HepG2 (cell line): Measurements from ENCODE around the gene RBP3. TPM values are rescaled to one million over a fixed set of nuclear protein-coding genes. Genes with fewer than 3 reads are reported as not detected.

Experiments used
- ATF2 ChIP-seq: sonication (generic); formaldehyde crosslinking; IDR thresholded peaks from 2 replicates; pipeline ENCODE4 v1.4.0; 2020; ENCODE audit warnings: missing genetic modification reagents
- BRD4 ChIP-seq: sonication (generic); formaldehyde crosslinking; IDR thresholded peaks from 2 replicates; pipeline ENCODE4 v1.4.0; 2020; ENCODE audit warnings: missing genetic modification reagents
- CENPX ChIP-seq: sonication (generic); formaldehyde crosslinking; IDR thresholded peaks from 2 replicates; pipeline ENCODE4 v1.9.0; 2021; ENCODE audit warnings: mild to moderate bottlenecking, missing genetic modification reagents, moderate library complexity
- CHCHD3 ChIP-seq: sonication (generic); formaldehyde crosslinking; IDR thresholded peaks from 2 replicates; pipeline ENCODE4 v1.8.0; 2022; ENCODE audit warnings: mild to moderate bottlenecking, missing genetic modification reagents, moderate library complexity
- FOSL2 ChIP-seq: sonication (generic); formaldehyde crosslinking; IDR thresholded peaks from 2 replicates; pipeline ENCODE4 v1.4.0; 2020; ENCODE audit warnings: missing genetic modification reagents
- KDM2A ChIP-seq: sonication (generic); formaldehyde crosslinking; IDR thresholded peaks from 2 replicates; pipeline ENCODE4 v1.4.0; 2020; ENCODE audit warnings: low read depth, missing genetic modification reagents, borderline replicate concordance
- MTF1 ChIP-seq: sonication (generic); formaldehyde crosslinking; IDR thresholded peaks from 2 replicates; pipeline ENCODE4 v1.5.0; 2020; ENCODE audit warnings: missing genetic modification reagents
- NFIB ChIP-seq: sonication (generic); formaldehyde crosslinking; IDR thresholded peaks from 2 replicates; pipeline ENCODE4 v1.9.0; 2021; ENCODE audit warnings: missing genetic modification reagents, mild to moderate bottlenecking, borderline replicate concordance
- NR2C2 ChIP-seq: sonication (generic); formaldehyde crosslinking; IDR thresholded peaks from 2 replicates; pipeline ENCODE4 v1.4.0; 2020; ENCODE audit warnings: missing genetic modification reagents, mild to moderate bottlenecking, moderate library complexity, borderline replicate concordance
- POLR2A ChIP-seq, 2 experiments: IDR thresholded peaks; 2 replicates each; pipeline ENCODE4 v1.6.1; 2011; ENCODE audit warnings: low read depth in 2 of 2, low read length in 2 of 2, mild to moderate bottlenecking in 1 of 2, moderate library complexity in 1 of 2; ENCODE audit not compliant: insufficient read depth in 1 of 2
- SMARCE1 ChIP-seq: fragments of 450-650 bp; IDR thresholded peaks from 2 replicates; pipeline ENCODE4 v1.6.1; 2017; ENCODE audit warnings: borderline replicate concordance
- TEAD2 ChIP-seq: sonication (generic); formaldehyde crosslinking; IDR thresholded peaks from 2 replicates; pipeline ENCODE4 v1.9.0; 2021; ENCODE audit warnings: missing genetic modification reagents
- ZIK1 ChIP-seq: sonication (generic); formaldehyde crosslinking; IDR thresholded peaks from 2 replicates; pipeline ENCODE4 v1.5.0; 2020; ENCODE audit warnings: mild to moderate bottlenecking, low read depth, missing genetic modification reagents, borderline replicate concordance
- ZNF501 ChIP-seq: sonication (generic); formaldehyde crosslinking; IDR thresholded peaks from 2 replicates; pipeline ENCODE4 v1.5.1; 2020; ENCODE audit warnings: mild to moderate bottlenecking, moderate library complexity, missing genetic modification reagents
- ZNF564 ChIP-seq: sonication (generic); formaldehyde crosslinking; IDR thresholded peaks from 2 replicates; pipeline ENCODE4 v1.8.1; 2023; ENCODE audit warnings: mild to moderate bottlenecking, missing genetic modification reagents
- ZNF670 ChIP-seq: sonication (generic); formaldehyde crosslinking; IDR thresholded peaks from 2 replicates; pipeline ENCODE4 v1.8.0; 2022; ENCODE audit warnings: mild to moderate bottlenecking, missing genetic modification reagents, borderline replicate concordance
- polyA plus RNA-seq, 8 experiments: library from polyadenylated mRNA; depleted of rRNA in 3 of 8; stranded (reverse) in 7 of 8; unstranded in 1 of 8; fragments of >200 nt; fragmentation: Illumina TruSeq in 4 of 8; extraction: Trizol in 4 of 8; gene quantifications; 2 replicates each; pipeline versions ENCODE4 v1.2.1 to v1.2.3, GENCODE V29; 2011 to 2016; ENCODE audit warnings: low read depth in 4 of 8, missing spikeins in 1 of 8, mixed read lengths in 1 of 8; ENCODE audit not compliant: insufficient read depth in 1 of 8
- total RNA-seq, 5 experiments: library from RNA; depleted of rRNA; stranded (reverse); fragments of >200 nt; fragmentation: Illumina TruSeq; extraction: Trizol; gene quantifications; 2 replicates each; pipeline ENCODE4 v1.2.3, GENCODE V29; 2016; ENCODE audit warnings: low read depth in 1 of 5
- TF ChIP-seq, protein P1 (sequence below): sonication (generic); formaldehyde crosslinking; IDR thresholded peaks from 2 replicates; pipeline ENCODE4 v1.5.1; 2020; ENCODE audit warnings: mild to moderate bottlenecking, missing genetic modification reagents, moderate library complexity
- TF ChIP-seq, protein P2 (sequence below): sonication (generic); formaldehyde crosslinking; conservative IDR thresholded peaks from 2 replicates; pipeline ENCODE4 v1.4.0; 2020; ENCODE audit warnings: missing genetic modification reagents
- TF ChIP-seq, protein P3 (sequence below): sonication (generic); formaldehyde crosslinking; IDR thresholded peaks from 2 replicates; pipeline ENCODE4 v1.4.0; 2020; ENCODE audit warnings: missing genetic modification reagents, borderline replicate concordance

The RBP3 gene
- total and polyA plus RNA-seq, 2 of the 13 experiments (the other 11 are each of a cell fraction or from before 2014, with no cell fraction given), result not detected

- TF ChIP-seq, protein P1, sequence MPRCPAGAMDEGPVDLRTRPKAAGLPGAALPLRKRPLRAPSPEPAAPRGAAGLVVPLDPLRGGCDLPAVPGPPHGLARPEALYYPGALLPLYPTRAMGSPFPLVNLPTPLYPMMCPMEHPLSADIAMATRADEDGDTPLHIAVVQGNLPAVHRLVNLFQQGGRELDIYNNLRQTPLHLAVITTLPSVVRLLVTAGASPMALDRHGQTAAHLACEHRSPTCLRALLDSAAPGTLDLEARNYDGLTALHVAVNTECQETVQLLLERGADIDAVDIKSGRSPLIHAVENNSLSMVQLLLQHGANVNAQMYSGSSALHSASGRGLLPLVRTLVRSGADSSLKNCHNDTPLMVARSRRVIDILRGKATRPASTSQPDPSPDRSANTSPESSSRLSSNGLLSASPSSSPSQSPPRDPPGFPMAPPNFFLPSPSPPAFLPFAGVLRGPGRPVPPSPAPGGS (CRISPR knock-in tag), result no peak
- no peak for TF ChIP-seq TEAD2 (CRISPR knock-in tag)
- no peak for TF ChIP-seq CHCHD3 (CRISPR knock-in tag)
- TF ChIP-seq NFIB (CRISPR knock-in tag), result no peak
- TF ChIP-seq ATF2, result no peak
- TF ChIP-seq FOSL2 (CRISPR knock-in tag), result peak; percentile 44
- TF ChIP-seq ZNF564, result no peak
- no peak for TF ChIP-seq BRD4 (CRISPR knock-in tag)
- TF ChIP-seq NR2C2 (CRISPR knock-in tag), result no peak
- TF ChIP-seq ZNF501 (CRISPR knock-in tag), result 0 out of 2 replicates have a peak, but pooled peaks have one; percentile 34
- no peak for TF ChIP-seq MTF1 (CRISPR knock-in tag)
- TF ChIP-seq ZNF670 (CRISPR knock-in tag), result no peak
- no peak for TF ChIP-seq ZIK1 (CRISPR knock-in tag)
- TF ChIP-seq, protein P2, sequence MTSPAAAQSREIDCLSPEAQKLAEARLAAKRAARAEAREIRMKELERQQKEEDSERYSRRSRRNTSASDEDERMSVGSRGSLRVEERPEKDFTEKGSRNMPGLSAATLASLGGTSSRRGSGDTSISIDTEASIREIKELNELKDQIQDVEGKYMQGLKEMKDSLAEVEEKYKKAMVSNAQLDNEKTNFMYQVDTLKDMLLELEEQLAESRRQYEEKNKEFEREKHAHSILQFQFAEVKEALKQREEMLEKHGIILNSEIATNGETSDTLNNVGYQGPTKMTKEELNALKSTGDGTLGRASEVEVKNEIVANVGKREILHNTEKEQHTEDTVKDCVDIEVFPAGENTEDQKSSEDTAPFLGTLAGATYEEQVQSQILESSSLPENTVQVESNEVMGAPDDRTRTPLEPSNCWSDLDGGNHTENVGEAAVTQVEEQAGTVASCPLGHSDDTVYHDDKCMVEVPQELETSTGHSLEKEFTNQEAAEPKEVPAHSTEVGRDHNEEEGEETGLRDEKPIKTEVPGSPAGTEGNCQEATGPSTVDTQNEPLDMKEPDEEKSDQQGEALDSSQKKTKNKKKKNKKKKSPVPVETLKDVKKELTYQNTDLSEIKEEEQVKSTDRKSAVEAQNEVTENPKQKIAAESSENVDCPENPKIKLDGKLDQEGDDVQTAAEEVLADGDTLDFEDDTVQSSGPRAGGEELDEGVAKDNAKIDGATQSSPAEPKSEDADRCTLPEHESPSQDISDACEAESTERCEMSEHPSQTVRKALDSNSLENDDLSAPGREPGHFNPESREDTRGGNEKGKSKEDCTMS (CRISPR knock-in tag), result no peak
- TF ChIP-seq, protein P3, sequence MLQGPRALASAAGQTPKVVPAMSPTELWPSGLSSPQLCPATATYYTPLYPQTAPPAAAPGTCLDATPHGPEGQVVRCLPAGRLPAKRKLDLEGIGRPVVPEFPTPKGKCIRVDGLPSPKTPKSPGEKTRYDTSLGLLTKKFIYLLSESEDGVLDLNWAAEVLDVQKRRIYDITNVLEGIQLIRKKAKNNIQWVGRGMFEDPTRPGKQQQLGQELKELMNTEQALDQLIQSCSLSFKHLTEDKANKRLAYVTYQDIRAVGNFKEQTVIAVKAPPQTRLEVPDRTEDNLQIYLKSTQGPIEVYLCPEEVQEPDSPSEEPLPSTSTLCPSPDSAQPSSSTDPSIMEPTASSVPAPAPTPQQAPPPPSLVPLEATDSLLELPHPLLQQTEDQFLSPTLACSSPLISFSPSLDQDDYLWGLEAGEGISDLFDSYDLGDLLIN (CRISPR knock-in tag), result no peak
- TF ChIP-seq POLR2A (IDR thresholded peaks at IDR 0.05; ENCODE audit: insufficient read depth in 1 of 2, low read depth in 2 of 2, low read length in 2 of 2), result no peak
- peak; percentile 68; the same call in 1 of the 2 replicates for TF ChIP-seq KDM2A
- no peak for TF ChIP-seq CENPX (CRISPR knock-in tag)
- no peak for TF ChIP-seq SMARCE1
Observed at GRCh38 chr10:47311932-47312662, 36.1 kb upstream of the RBP3 start (continued).
